Dendritic cell treated with granulocyte-macrophage colony-stimulating factor and Interleukin-4, amounts not matched to agents 40 ng/mL and 50 ng/mL, for 4 days (primary cell): ENCODE measurements around the gene SLC12A9.
"Not testable (repeated sequence)": the region's sequence is repeated elsewhere in the genome, so short reads cannot be mapped to it uniquely, and the experiment has no call there.

ENCODE experiments used
- H3K27ac Mint-ChIP-seq: one replicate; pipeline ENCODE4 v1.8.0; 2022; ENCODE audit warnings: mild to moderate bottlenecking, mixed read lengths
- H3K27me3 Mint-ChIP-seq: one replicate; pipeline ENCODE4 v1.8.0; 2022; ENCODE audit warnings: mild to moderate bottlenecking, mixed read lengths
- H3K36me3 Mint-ChIP-seq: one replicate; pipeline ENCODE4 v1.8.0; 2022; ENCODE audit warnings: low read depth, mixed read lengths
- H3K4me1 Mint-ChIP-seq: one replicate; pipeline ENCODE4 v1.8.0; 2022; ENCODE audit warnings: low read depth, mixed read lengths
- H3K4me3 Mint-ChIP-seq: one replicate; pipeline ENCODE4 v1.8.0; 2022; ENCODE audit warnings: mild to moderate bottlenecking, moderate library complexity, mixed read lengths
- H3K9me3 Mint-ChIP-seq: one replicate; pipeline ENCODE4 v1.8.0; 2022; ENCODE audit warnings: mixed read lengths
- intact Hi-C: fragments of 100-400 bp; cut with micrococcal nuclease; formaldehyde crosslinking; loops from one replicate; pipeline ENCODE4 v1.15.0; 2022

SLC12A9 gene, protein sequence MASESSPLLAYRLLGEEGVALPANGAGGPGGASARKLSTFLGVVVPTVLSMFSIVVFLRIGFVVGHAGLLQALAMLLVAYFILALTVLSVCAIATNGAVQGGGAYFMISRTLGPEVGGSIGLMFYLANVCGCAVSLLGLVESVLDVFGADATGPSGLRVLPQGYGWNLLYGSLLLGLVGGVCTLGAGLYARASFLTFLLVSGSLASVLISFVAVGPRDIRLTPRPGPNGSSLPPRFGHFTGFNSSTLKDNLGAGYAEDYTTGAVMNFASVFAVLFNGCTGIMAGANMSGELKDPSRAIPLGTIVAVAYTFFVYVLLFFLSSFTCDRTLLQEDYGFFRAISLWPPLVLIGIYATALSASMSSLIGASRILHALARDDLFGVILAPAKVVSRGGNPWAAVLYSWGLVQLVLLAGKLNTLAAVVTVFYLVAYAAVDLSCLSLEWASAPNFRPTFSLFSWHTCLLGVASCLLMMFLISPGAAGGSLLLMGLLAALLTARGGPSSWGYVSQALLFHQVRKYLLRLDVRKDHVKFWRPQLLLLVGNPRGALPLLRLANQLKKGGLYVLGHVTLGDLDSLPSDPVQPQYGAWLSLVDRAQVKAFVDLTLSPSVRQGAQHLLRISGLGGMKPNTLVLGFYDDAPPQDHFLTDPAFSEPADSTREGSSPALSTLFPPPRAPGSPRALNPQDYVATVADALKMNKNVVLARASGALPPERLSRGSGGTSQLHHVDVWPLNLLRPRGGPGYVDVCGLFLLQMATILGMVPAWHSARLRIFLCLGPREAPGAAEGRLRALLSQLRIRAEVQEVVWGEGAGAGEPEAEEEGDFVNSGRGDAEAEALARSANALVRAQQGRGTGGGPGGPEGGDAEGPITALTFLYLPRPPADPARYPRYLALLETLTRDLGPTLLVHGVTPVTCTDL

DNA sequence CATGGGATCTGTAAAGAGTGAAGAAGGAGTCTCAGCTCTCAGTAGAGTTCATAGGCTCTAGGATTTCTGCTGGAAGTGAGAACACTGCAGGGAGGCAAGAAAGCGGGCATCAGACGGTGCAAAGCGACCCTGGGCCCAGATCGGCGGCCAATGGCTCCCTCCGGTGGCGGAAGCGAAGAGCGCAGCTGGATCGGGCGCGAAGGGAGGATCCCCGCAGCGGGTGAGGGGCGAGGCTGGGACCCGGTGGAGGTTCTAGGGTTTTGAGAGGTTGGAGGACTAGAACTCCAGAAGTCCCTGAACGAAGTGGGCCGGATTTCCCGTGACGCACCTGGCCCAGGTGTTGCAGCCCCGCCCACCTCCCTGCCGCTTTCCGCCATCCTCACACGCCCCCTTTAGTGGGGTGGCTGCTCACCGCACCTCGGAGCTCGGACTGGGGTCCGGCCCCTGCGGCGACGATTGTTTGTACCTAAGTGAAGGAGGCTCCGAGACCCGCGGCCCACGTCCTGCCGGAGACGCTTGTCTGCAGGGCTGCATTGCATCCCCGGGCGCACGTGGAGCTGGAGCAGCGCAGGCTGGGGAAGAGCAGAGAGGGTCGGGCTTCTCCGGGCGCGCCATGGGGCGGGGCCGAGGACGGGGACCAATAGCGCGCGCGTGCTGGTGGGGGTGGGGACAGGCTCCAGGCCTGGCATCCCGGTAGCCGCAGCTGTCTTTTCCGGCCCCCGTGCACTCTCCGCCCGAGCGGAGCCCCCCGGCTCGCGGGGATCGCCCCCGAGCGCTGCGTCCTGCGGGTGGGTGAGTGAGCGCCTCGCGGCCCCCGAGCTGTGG is at the start of gene SLC12A9:
Gene SLC12A9 (plus strand): TSS at position 666 of the 825 bp plus-strand sequence. CDS start 1,485 bp downstream, outside the sequence.
- Mint-ChIP-seq H3K27me3 (no peaks in the 10 kb centered on the region), H3K27ac (peak within 1 kb of the TSS; percentile 93), H3K36me3 (peaks cover 50% of the 10 kb centered on the region), H3K9me3 (no peaks in the 10 kb centered on the region), H3K4me3 (peak within 1 kb of the TSS; percentile 99), H3K4me1 (peaks cover 46% of the 10 kb centered on the region)
- intact Hi-C loops: loop anchor here (1.0 to 5.0 kb wide), 4 partner anchors 15 to 145 kb away; partner anchors contain the start of genes POP7 and TRIP6

- Mint-ChIP-seq H3K4me1 (peaks cover 48% of the 10 kb centered on the region), H3K27ac (peak overlapping the region; percentile 88), H3K9me3 (no peaks in the 10 kb centered on the region), H3K36me3 (no peaks in the 10 kb centered on the region), H3K27me3 (peaks cover 21% of the 10 kb centered on the region), H3K4me3 (peak overlapping the region; percentile 58)
- intact Hi-C loops: loop anchor here (5.0 kb wide), 1 partner anchor 34 kb away; no protein-coding TSS in a partner anchor
Observed at GRCh38 chr7:100802951-100803350, 49.6 kb upstream of the SLC12A9 start.

- intact Hi-C loops: loop anchor here (5.0 kb wide), 1 partner anchor 34 kb away; no protein-coding TSS in a partner anchor
- Mint-ChIP-seq H3K4me3 (peak overlapping the region; percentile 58), H3K27ac (peak overlapping the region; percentile 88), H3K4me1 (peaks cover 48% of the 10 kb centered on the region), H3K9me3 (no peaks in the 10 kb centered on the region), H3K36me3 (no peaks in the 10 kb centered on the region), H3K27me3 (peaks cover 21% of the 10 kb centered on the region)
Observed at GRCh38 chr7:100803398-100804161, 48.9 kb upstream of the SLC12A9 start.

GRCh38 chr7:100804681-100805431 is 47.7 kb upstream of the SLC12A9 start:
- H3K9me3 Mint-ChIP-seq: no peaks in the 10 kb centered on the region
- no peaks in the 10 kb centered on the region for H3K36me3 Mint-ChIP-seq
- peak overlapping the region; percentile 88 for H3K27ac Mint-ChIP-seq

GRCh38 chr7:100806276-100806675 is 46.2 kb upstream of the SLC12A9 start:
- H3K36me3 Mint-ChIP-seq: no peaks in the 10 kb centered on the region
- intact Hi-C loops: no loop called here
- H3K27me3 Mint-ChIP-seq: peaks cover 6% of the 10 kb centered on the region
- no peaks in the 10 kb centered on the region for H3K9me3 Mint-ChIP-seq
- no peak overlapping the region for H3K4me3 Mint-ChIP-seq
- H3K4me1 Mint-ChIP-seq: peaks cover 29% of the 10 kb centered on the region
- peak overlapping the region; percentile 4 for H3K27ac Mint-ChIP-seq

More at GRCh38 chr7:100804681-100805431, 47.7 kb upstream of the SLC12A9 start:
- Mint-ChIP-seq H3K4me3 (no peak overlapping the region), H3K4me1 (peaks cover 39% of the 10 kb centered on the region), H3K27me3 (peaks cover 17% of the 10 kb centered on the region)
- intact Hi-C loops: loop anchor here (5.0 kb wide), 1 partner anchor 32 kb away; no protein-coding TSS in a partner anchor

GRCh38 chr7:100806883-100807282 is 45.6 kb upstream of the SLC12A9 start:
- intact Hi-C loops, H3K4me3 Mint-ChIP-seq, H3K9me3 Mint-ChIP-seq, H3K36me3 Mint-ChIP-seq, H3K27me3 Mint-ChIP-seq: not testable (repeated sequence)
- peak overlapping the region; percentile 4 for H3K27ac Mint-ChIP-seq
- H3K4me1 Mint-ChIP-seq: peaks cover 26% of the 10 kb centered on the region

GRCh38 chr7:100808354-100808875 is 44.1 kb upstream of the SLC12A9 start:
- no peaks in the 10 kb centered on the region for H3K9me3 Mint-ChIP-seq
- H3K4me3 Mint-ChIP-seq: no peak overlapping the region
- no peaks in the 10 kb centered on the region for H3K27me3 Mint-ChIP-seq
- no peaks in the 10 kb centered on the region for H3K36me3 Mint-ChIP-seq
- intact Hi-C loops: loop anchor here (2.0 kb wide), 1 partner anchor 36 kb away; no protein-coding TSS in a partner anchor
- peaks cover 18% of the 10 kb centered on the region for H3K4me1 Mint-ChIP-seq
- no peak overlapping the region for H3K27ac Mint-ChIP-seq

- Mint-ChIP-seq H3K4me1 (peaks cover 19% of the 10 kb centered on the region), H3K36me3 (no peaks in the 10 kb centered on the region), H3K9me3 (no peaks in the 10 kb centered on the region), H3K27ac (no peak overlapping the region), H3K27me3 (peaks cover 2% of the 10 kb centered on the region), H3K4me3 (no peak overlapping the region)
- intact Hi-C loops: no loop called here
Observed at GRCh38 chr7:100811480-100811879, 41.0 kb upstream of the SLC12A9 start.

DNA sequence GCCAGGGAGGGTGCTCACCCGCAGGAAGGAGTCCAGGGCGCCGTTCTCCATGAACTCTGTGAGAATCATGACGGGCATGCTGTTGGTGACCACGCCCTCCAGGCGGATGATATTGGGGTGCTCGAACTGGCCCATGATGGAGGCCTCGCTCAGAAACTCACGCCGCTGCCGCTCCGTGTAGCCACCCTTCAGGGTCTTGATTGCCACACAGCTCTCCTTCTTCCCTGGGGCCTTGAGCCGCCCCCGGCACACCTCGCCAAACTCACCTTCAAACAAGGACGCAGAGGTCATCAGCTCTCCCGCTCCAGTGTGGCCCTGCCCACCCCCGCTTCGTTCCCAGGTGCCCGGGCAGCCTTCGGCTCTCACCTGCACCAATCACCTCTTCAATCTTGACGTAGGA is 39.8 kb upstream of the SLC12A9 start:
- no peaks in the 10 kb centered on the region for H3K9me3 Mint-ChIP-seq
- H3K4me3 Mint-ChIP-seq: no peak overlapping the region
- no peak overlapping the region for H3K27ac Mint-ChIP-seq
- intact Hi-C loops: no loop called here
- H3K27me3 Mint-ChIP-seq: peaks cover 2% of the 10 kb centered on the region
- no peaks in the 10 kb centered on the region for H3K36me3 Mint-ChIP-seq
- peaks cover 19% of the 10 kb centered on the region for H3K4me1 Mint-ChIP-seq

DNA sequence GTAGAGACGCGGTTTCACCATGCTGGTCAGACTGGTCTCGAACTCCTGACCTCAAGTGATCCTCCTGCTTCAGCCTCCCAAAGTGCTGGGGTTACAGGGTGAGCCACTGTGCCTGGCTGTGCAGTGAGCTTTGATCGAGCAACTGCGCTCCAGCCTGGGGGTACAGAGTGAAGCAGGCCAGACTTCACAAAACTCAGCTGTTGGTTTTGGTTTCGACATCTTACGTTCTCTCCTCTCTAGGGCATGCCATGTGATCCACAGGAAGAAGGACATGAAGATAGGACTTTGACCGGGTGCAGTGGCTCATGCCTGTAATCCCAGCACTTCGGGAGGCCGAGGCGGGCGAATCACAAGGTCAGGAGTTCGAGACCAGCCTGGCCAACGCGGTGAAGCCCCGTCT is 36.0 kb upstream of the SLC12A9 start:
- H3K4me3 Mint-ChIP-seq, H3K36me3 Mint-ChIP-seq, H3K9me3 Mint-ChIP-seq, H3K27me3 Mint-ChIP-seq, H3K27ac Mint-ChIP-seq, intact Hi-C loops: not testable (repeated sequence)
- H3K4me1 Mint-ChIP-seq: peaks cover 19% of the 10 kb centered on the region

- Mint-ChIP-seq H3K27ac (no peak overlapping the region), H3K4me1 (peaks cover 19% of the 10 kb centered on the region), H3K4me3 (no peak overlapping the region), H3K27me3 (peaks cover 5% of the 10 kb centered on the region), H3K9me3 (no peaks in the 10 kb centered on the region), H3K36me3 (no peaks in the 10 kb centered on the region)
- intact Hi-C loops: no loop called here
Observed at GRCh38 chr7:100817097-100817496, 35.4 kb upstream of the SLC12A9 start.

- no peaks in the 10 kb centered on the region for H3K9me3 Mint-ChIP-seq
- H3K27ac Mint-ChIP-seq: peak overlapping the region; percentile 60
- H3K27me3 Mint-ChIP-seq: peaks cover 9% of the 10 kb centered on the region
- no peak overlapping the region for H3K4me3 Mint-ChIP-seq
- intact Hi-C loops: no loop called here
- no peaks in the 10 kb centered on the region for H3K36me3 Mint-ChIP-seq
- peaks cover 14% of the 10 kb centered on the region for H3K4me1 Mint-ChIP-seq
Observed at GRCh38 chr7:100818366-100818765, 34.1 kb upstream of the SLC12A9 start.
